Measurements from ENCODE around the gene TBC1D20.
"Not testable (repeated sequence)": the region's sequence is repeated elsewhere in the genome, so short reads cannot be mapped to it uniquely, and the experiment has no call there.

TBC1D20 gene

DNA sequence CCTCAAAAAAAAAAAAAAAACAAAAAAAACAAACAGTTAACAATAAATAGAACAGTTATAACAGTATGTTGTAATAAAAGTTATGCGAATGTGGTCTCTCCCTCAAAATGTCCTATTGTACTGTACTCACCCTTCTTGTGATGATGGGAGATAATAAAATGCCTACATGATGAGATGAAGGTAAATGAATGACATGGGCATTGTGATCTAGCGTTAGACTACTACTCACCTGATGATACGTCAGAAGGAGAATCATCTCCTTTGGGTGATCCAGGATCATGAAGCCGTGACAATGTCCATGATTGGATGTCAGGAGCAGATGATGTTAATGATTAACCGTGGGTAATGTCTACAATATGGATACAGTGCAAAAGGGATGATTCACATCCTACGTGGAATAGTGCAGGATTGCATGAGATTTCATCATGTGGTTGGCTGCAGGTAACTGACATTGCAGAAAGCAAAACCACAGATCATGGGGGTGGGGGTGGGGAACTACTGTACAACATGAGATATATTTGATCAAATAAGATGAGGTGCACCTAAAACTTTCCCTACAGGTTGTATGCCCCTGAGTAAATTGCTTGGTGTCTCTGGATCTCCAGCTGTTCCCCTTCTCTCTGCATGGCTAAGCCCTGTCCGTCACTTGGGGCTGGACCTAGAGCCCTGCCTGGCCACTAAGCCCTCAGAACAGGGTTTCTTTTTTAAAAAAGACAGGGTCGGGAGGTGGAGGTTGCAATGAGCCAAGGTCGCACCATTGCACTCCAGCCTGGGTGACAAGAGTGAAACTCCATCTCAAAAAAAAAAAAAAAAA, 60.4 kb downstream of the TBC1D20 start:
- no peak for DNase-seq (ENCODE audit: low read depth, low spot score)

- DNase-seq (ENCODE audit: low read depth, low spot score) = no peak
Measured at GRCh38 chr20:400454-401275, 61.7 kb downstream of the TBC1D20 start.

DNA sequence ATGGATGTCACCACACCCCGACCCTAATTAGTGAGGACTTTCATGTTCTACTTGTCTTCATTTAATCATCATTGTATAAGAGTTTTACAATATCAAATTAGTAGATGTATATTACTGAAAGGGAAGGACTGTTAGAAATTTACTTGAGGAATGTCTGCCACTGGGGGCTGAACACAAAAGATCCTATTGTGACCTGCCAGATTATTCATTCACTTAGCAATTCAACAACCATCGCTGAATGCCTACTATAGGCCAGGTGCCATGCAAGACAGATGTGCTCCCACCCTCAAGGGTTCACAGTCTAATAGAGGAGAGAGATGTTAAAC, 62.2 kb downstream of the TBC1D20 start:
- DNase-seq (ENCODE audit: low read depth, low spot score) = no peak

DNA sequence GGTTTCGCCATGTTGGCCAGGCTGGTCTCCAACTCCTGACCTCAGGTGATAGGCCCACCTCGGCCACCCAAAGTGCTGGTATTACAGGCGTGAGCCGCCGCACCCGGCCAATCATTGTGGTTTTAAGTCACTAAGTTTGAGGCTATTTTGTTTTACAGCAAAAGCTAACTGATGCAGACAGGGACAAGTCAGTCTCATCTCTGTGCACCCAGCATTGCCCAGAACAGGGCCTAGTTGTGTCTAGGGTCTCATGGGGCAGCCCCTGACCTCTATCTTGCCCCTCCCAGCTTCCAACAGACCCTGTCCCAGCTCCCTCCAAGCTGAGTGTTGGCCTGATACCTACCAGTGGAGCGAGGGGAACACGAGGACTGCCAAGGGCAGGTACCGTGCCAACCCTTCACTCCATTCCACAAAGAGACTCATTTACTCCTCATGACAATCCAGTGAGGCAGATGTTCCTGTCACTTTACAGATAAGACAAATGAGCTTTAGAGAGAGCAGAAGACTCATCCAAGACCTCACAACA, 63.1 kb downstream of the TBC1D20 start:
- DNase-seq (ENCODE audit: low read depth, low spot score) = no peak

GRCh38 chr20:397432-398237, 64.7 kb downstream of the TBC1D20 start:
- DNase-seq (ENCODE audit: low read depth, low spot score) = no peak

DNA sequence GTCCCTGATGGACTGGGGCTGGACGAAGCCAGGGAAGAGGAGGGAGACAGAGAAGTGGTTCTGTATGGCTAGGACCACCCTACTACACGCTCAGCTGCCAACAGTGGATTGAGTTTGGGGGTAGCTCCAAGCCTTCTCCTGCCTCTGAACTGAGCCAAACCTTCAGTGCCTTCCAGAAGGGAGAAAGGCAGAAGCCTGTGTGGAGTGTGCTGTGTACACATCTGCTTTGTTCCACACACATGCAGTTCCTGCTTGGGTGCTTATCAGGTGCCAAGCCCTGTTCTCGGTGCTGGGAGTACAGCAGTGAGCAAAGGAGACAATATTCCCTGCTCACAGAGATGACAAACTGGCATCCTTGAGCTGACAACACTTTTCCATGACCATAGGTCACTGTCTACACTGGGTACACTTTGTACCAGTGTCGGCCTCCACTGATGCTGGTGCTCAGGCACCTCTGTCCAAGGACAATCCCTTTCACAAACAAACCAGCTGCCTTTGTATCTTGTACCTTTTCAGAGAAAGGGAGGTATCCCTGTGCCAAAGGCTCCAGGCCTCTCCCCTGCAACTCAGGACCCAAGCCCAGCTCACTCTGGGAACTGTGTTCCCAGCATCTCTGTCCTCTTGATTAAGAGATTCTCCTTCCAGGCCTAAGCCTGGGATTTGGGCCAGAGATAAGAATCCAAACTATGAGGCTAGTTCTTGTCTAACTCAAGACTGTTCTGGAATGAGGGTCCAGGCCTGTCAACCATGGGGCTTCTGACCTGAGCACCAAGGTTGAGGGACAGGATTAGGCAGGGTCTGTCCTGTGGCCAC, 65.5 kb downstream of the TBC1D20 start:
- no peak for DNase-seq (ENCODE audit: low read depth, low spot score)

DNA sequence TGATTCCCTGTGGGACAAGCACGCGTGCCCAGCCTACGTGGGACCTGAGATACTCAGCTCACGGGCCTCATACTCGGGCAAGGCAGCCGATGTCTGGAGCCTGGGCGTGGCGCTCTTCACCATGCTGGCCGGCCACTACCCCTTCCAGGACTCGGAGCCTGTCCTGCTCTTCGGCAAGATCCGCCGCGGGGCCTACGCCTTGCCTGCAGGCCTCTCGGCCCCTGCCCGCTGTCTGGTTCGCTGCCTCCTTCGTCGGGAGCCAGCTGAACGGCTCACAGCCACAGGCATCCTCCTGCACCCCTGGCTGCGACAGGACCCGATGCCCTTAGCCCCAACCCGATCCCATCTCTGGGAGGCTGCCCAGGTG, 66.1 kb downstream of the TBC1D20 start:
- DNase-seq (ENCODE audit: low read depth, low spot score) = no peak

DNA sequence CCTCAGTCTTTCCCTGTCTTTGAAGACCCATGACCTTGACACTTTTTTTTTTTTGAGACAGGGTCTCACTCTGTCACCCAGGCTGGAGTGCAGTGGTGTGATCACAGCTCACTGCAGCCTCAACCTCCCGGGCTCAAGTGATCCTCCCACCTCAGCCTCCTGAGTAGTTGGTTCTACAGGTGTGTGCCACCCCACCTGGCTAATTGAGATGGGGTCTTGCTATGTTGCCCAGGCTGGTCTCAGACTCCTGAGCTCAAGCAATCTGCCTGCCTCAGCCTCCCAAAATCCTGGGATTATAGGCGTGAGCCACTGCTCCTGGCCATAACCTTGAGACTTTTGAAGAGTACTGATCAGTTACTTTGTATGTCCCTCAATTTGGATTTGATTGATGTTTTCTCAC, 69.0 kb downstream of the TBC1D20 start:
- not testable (repeated sequence) for DNase-seq (ENCODE audit: low read depth, low spot score)

- DNase-seq (ENCODE audit: low read depth, low spot score) = no peak
Measured at GRCh38 chr20:391041-391711, 71.2 kb downstream of the TBC1D20 start.

DNA sequence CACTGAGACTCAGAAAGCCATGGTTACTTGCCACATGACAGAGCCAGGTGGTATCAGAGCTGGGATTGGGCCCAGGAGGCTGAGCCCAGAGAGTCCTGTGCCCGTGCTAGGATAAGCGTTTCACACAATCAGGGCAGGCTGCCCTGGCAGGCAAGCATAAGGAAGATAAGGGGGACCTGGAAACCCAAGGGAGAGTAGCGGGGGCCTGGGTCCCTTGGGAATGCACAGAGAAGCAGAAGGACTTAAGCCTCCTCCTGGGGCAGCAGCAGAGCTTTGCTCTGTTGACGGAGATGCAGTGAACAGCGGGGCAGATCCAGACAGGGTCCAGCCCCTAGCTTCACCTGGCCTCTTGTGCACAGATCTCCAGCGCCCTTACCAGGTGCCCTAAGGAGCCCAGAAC, 73.1 kb downstream of the TBC1D20 start:
- no peak for DNase-seq (ENCODE audit: low read depth, low spot score)

- no peak for DNase-seq (ENCODE audit: low read depth, low spot score)
Measured at GRCh38 chr20:388034-388994, 74.0 kb downstream of the TBC1D20 start.

GRCh38 chr20:387520-387919, 74.8 kb downstream of the TBC1D20 start:
- no peak for DNase-seq (ENCODE audit: low read depth, low spot score)

GRCh38 chr20:386634-387033, 75.7 kb downstream of the TBC1D20 start:
- DNase-seq (ENCODE audit: low read depth, low spot score) = not testable (repeated sequence)

Measured in activated CD4-positive, CD25-positive, alpha-beta regulatory T cell treated with anti-CD3 and anti-CD28 coated beads, Interleukin-2, amount 50 U/mL, for 16 hours (primary cell).